Measurements from ENCODE around the gene LSM12.
"Not testable (repeated sequence)": the region's sequence is repeated elsewhere in the genome, so short reads cannot be mapped to it uniquely, and the experiment has no call there.

Gene LSM12

GRCh38 chr17:44044071-44044470 lies 22.4 kb downstream of the LSM12 start:
- no peak for DNase-seq (ENCODE audit: low spot score)

GRCh38 chr17:44043272-44043696 lies 23.2 kb downstream of the LSM12 start:
- no peak for DNase-seq (ENCODE audit: low spot score)

GRCh38 chr17:44039829-44040635 lies 26.4 kb downstream of the LSM12 start:
- no peak for DNase-seq (ENCODE audit: low spot score)

GRCh38 chr17:44038604-44039011 lies 27.9 kb downstream of the LSM12 start:
- no peak for DNase-seq (ENCODE audit: low spot score)

- DNase-seq (ENCODE audit: low spot score): no peak
Measured at GRCh38 chr17:44037471-44037870, 29.0 kb downstream of the LSM12 start.

GRCh38 chr17:44034688-44035087 lies 31.8 kb downstream of the LSM12 start:
- not testable (repeated sequence) for DNase-seq (ENCODE audit: low spot score)

GRCh38 chr17:44033861-44034408 lies 32.5 kb downstream of the LSM12 start:
- no peak for DNase-seq (ENCODE audit: low spot score)

GRCh38 chr17:44030482-44030881 lies 36.0 kb downstream of the LSM12 start:
- no peak for DNase-seq (ENCODE audit: low spot score)

- no peak for DNase-seq (ENCODE audit: low spot score)
Measured at GRCh38 chr17:44029736-44030135, 36.7 kb downstream of the LSM12 start.

- DNase-seq (ENCODE audit: low spot score): no peak
Measured at GRCh38 chr17:44024853-44025252, 41.6 kb downstream of the LSM12 start.

- no peak for DNase-seq (ENCODE audit: low spot score)
Measured at GRCh38 chr17:44024271-44024663, 42.2 kb downstream of the LSM12 start.

- DNase-seq (ENCODE audit: low spot score): no peak
Measured at GRCh38 chr17:44023545-44024270, 42.8 kb downstream of the LSM12 start.

GRCh38 chr17:44022246-44022645 lies 44.2 kb downstream of the LSM12 start:
- no peak for DNase-seq (ENCODE audit: low spot score)

GRCh38 chr17:44021227-44021626 lies 45.2 kb downstream of the LSM12 start:
- not testable (repeated sequence) for DNase-seq (ENCODE audit: low spot score)

GRCh38 chr17:44014437-44015172 lies 51.9 kb downstream of the LSM12 start, which contains the start of gene TMEM101:
Gene TMEM101, minus strand, starts transcription at chr17:44014963. Its CDS starts 11 bp downstream, at chr17:44014952.
- peak; percentile 91 for DNase-seq (ENCODE audit: low spot score)

- DNase-seq (ENCODE audit: low spot score): no peak
Measured at GRCh38 chr17:44014133-44014436, 52.4 kb downstream of the LSM12 start.

- no peak for DNase-seq (ENCODE audit: low spot score)
Measured at GRCh38 chr17:44012874-44013273, 53.6 kb downstream of the LSM12 start.

GRCh38 chr17:44012391-44012790 lies 54.1 kb downstream of the LSM12 start:
- DNase-seq (ENCODE audit: low spot score): no peak

- no peak for DNase-seq (ENCODE audit: low spot score)
Measured at GRCh38 chr17:44011876-44012275, 54.6 kb downstream of the LSM12 start.

GRCh38 chr17:44010966-44011647 lies 55.4 kb downstream of the LSM12 start:
- DNase-seq (ENCODE audit: low spot score): no peak

GRCh38 chr17:44008205-44008909 lies 58.1 kb downstream of the LSM12 start:
- no peak for DNase-seq (ENCODE audit: low spot score)
